22Rv1 (cell line): ENCODE results near the gene CCDC116.
"Not testable (repeated sequence)": the region's sequence is repeated elsewhere in the genome, so short reads cannot be mapped to it uniquely, and the experiment has no call there.

Source experiments
- H3K27ac ChIP-seq: fragments of 450-650 bp; 2 replicates; pipeline ENCODE4 v1.5.1; 2017
- ZFX ChIP-seq: fragments of 450-650 bp; IDR thresholded peaks from 2 replicates; pipeline ENCODE4 v1.6.1; 2017; ENCODE audit warnings: antibody characterized with exemption, borderline replicate concordance
- TF ChIP-seq, protein P1 (sequence below): fragments of 450-650 bp; IDR thresholded peaks from 2 replicates; pipeline ENCODE4 v1.5.1; 2017; ENCODE audit warnings: mild to moderate bottlenecking

The CCDC116 gene

DNA sequence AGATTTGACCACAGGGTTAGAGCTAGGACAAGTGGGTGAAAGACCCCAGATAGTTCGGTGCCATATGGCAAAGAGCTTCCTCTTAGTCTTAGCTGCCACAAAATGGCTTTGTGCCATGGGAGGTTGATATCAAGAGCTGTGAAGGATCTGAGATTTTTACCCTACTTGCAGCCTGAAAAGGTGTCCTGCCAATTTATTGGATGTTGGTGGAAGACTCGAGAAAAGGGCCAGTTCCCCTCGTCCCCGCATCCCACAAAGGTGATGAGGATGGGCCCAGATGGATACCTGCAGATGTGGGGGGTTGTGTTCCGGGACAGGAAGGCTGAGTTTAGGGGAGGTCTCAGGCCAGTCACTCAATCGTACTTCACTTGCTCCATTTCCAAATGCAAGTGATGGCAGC is 30.0 kb upstream of the CCDC116 start:
- TF ChIP-seq, protein P1, sequence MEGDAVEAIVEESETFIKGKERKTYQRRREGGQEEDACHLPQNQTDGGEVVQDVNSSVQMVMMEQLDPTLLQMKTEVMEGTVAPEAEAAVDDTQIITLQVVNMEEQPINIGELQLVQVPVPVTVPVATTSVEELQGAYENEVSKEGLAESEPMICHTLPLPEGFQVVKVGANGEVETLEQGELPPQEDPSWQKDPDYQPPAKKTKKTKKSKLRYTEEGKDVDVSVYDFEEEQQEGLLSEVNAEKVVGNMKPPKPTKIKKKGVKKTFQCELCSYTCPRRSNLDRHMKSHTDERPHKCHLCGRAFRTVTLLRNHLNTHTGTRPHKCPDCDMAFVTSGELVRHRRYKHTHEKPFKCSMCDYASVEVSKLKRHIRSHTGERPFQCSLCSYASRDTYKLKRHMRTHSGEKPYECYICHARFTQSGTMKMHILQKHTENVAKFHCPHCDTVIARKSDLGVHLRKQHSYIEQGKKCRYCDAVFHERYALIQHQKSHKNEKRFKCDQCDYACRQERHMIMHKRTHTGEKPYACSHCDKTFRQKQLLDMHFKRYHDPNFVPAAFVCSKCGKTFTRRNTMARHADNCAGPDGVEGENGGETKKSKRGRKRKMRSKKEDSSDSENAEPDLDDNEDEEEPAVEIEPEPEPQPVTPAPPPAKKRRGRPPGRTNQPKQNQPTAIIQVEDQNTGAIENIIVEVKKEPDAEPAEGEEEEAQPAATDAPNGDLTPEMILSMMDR: no peak
- no peak for TF ChIP-seq ZFX

DNA sequence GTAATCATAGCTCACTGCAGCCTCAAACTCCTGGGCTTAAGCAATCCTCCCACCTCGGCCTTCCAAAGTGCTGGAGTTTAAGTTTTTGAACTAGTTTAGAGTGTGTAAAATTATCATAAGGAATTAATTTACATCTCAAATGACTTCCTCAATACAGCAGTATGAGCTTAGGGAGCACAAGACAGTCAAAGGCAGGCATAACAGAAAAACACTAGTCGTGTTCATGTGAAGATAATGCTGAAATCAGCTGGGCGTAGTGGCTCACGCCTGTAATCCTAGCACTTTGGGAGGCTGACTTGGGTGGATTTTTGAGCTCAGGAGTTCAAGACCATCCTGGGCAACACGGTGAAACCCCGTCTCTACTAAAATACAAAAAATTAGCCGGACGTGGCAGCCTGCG is 28.6 kb upstream of the CCDC116 start:
- no peak for TF ChIP-seq ZFX
- TF ChIP-seq, protein P1: no peak
- no peak overlapping the region for H3K27ac ChIP-seq

More for the DNA sequence above, 30.0 kb upstream of the CCDC116 start:
- no peak overlapping the region for H3K27ac ChIP-seq

DNA sequence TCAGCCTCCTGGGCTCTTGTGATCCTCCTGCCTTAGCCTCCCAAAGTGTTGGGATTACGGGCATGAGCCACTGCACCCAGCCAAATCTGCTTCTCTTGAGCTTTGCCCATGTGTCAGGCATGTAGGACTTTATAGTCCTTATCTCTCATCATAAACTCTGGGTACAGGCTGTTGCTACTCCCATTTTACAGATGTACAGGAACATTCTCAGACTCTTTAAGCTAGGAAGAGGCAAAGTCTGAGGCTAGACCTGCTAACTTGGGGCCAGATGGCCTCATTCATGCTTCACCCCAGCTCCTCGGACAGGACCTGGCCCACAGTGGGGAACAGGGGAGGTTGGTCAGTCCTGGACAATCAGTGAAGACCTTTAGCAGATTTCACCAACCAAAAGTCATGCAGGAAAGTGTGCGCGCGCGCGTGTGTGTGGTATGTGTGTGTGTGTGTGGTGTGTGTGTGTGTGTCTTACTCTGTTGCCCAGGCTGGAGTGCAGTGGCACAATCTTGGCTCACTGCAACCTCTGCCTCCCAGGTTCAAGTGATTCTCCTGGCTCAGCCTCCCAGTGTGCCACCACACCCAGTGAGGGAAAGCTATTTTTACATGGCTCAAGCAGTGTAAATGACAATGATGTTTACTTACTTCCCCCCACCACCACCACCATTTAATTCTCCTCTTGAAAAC is 26.5 kb upstream of the CCDC116 start:
- H3K27ac ChIP-seq: no peak overlapping the region

DNA sequence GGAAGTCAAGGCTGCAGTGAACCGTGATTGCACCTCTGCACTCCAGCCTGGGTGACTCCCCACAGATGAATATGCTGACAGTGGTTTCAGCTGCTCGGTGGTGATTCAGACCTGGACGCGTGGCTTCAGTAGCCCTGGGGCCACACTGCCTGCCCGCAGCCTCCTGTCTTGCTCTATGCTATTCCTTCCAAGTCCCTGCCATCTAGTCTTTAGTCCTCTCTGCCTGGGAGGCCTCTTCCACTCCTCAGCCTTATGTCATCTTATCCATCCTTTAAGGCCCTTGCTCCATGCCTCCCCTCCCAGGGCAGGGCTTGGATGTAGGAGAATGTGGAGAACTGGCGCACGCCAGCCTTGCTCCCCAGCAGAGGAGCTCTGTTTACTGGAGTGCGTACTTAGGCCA is 25.8 kb upstream of the CCDC116 start:
- H3K27ac ChIP-seq: no peak overlapping the region
- TF ChIP-seq, protein P1: no peak
- no peak for TF ChIP-seq ZFX

More for the DNA sequence above, 26.5 kb upstream of the CCDC116 start:
- TF ChIP-seq, protein P1: no peak
- TF ChIP-seq ZFX: no peak

DNA sequence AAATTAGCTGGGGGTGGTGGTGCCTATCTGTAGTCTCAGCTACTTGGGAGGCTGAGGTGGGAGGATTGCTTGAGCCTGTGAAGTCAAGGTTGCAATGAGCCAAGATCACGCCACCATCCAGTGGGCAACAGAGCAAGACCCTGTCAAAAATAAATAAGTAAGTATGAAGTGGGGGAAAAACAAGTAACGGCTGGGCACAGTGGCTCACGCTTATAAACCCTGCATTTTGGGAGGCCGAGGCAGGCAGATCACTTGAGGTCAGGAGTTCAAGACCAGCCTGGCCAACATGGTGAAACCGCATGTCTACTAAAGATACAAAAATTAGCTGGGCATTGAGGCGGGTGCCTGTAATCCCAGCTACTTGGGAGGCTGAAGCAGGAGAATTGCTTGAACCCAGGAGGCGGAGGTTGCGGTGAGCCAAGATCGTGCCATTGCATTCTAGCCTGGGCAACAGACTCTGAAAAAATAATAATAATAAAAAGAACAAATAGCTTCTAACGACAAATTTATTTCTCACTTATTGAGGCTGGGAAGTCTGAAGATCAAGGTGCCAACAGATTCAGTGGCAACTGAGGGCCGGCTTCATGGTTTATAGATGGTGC is 22.9 kb upstream of the CCDC116 start:
- not testable (repeated sequence) for H3K27ac ChIP-seq

DNA sequence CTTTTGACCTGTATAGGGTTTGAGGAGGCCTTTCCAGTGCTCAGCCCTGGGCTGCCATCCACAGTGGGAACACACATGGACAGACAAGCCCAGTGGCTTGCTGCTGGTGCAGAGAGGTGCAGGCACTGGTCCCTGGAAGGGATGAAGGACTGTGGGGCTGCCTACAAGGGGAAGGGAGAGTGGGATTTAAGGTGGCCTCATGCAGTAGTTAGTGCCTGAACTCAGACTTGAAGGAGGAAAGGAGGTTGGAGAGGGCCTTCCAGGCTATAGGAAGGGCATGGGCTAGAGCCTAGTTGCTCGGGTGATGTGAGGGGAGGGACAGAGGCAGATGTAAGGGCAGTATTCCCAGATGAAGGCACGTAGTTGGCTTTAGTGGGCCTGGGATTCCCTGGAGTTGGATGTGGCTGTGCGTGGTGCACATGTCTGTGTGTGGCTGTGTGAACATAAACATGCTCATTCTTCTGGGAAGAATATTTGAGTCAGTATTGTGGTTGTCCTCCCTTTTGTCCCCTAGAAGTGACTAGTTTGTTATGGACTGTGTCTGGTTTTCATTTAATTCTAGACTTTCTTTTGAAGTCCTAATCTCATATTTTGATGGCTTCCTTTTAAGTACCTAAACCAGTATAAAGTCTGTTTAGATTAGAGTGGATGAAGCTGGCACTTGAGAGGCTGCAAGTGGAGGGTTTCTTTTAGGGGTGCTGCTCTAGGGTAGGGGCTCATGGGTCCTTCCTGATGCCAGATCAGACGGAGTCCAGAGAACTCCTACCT is 21.2 kb upstream of the CCDC116 start:
- TF ChIP-seq ZFX: no peak
- TF ChIP-seq, protein P1: no peak
- H3K27ac ChIP-seq: no peak overlapping the region

DNA sequence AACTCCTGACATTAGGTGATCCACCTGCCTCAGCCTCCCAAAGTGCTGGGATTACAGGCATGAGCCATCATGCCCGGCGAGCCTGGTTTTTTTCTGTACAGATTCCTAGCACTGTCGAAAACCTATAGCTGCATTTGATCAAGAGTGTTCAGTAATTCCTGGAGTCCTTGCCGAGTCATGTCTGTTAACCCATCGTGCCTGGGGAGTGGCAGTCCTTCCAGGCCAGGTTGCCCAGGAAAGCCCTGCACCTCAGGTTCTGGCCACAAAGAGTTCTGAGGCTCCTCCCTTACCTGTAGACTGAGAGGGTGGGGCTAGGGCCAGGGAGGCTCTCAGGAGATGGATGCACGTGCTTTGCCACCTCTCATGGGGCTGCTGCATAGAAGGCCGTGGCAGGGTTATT is 19.7 kb upstream of the CCDC116 start:
- TF ChIP-seq, protein P1: no peak
- no peak overlapping the region for H3K27ac ChIP-seq
